Astrocyte (in vitro differentiated cells and primary cell): ENCODE results near the gene PRAMEF33.
A peak's percentile ranks its signal among the peaks of the same experiment; 100 is the strongest.
"Not testable (repeated sequence)": the region's sequence is repeated elsewhere in the genome, so short reads cannot be mapped to it uniquely, and the experiment has no call there.

ENCODE experiments used
- EZH2 ChIP-seq: IDR thresholded peaks from 2 replicates; pipeline ENCODE4 v1.6.1; 2012; ENCODE audit warnings: mild to moderate bottlenecking, low read length, inconsistent platforms; ENCODE audit not compliant: insufficient read depth
- TF ChIP-seq, protein P1 (sequence below): IDR thresholded peaks from 2 replicates; pipeline ENCODE4 v1.5.1; 2011; ENCODE audit warnings: low read depth, mild to moderate bottlenecking, inconsistent platforms, low read length, moderate library complexity; ENCODE audit not compliant: insufficient read depth

DNA sequence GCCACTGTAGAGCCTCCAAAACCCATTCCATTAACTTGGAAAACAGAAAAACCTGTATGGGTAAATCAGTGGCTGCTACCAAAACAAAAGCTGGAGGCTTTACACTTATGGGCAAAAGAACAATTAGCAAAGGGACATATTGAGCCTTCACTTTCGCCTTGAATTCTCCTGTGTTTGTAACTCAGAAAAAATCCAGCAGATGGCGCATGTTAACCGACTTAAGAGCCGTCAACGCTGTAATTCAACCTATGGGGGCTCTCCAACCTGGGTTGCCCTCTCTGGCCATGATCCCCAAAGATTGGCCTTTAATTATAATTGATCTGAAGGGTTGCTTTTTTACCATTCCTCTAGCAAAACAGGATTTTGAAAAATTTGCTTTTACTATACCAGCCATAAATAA is 53.4 kb downstream of the PRAMEF33 start:
- TF ChIP-seq, protein P1, sequence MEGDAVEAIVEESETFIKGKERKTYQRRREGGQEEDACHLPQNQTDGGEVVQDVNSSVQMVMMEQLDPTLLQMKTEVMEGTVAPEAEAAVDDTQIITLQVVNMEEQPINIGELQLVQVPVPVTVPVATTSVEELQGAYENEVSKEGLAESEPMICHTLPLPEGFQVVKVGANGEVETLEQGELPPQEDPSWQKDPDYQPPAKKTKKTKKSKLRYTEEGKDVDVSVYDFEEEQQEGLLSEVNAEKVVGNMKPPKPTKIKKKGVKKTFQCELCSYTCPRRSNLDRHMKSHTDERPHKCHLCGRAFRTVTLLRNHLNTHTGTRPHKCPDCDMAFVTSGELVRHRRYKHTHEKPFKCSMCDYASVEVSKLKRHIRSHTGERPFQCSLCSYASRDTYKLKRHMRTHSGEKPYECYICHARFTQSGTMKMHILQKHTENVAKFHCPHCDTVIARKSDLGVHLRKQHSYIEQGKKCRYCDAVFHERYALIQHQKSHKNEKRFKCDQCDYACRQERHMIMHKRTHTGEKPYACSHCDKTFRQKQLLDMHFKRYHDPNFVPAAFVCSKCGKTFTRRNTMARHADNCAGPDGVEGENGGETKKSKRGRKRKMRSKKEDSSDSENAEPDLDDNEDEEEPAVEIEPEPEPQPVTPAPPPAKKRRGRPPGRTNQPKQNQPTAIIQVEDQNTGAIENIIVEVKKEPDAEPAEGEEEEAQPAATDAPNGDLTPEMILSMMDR, result peak; percentile 23
- TF ChIP-seq EZH2, result not testable (repeated sequence)
